Neural cell (in vitro differentiated cells): Measurements from ENCODE around the gene PARP12.
"Not testable (repeated sequence)": the region's sequence is repeated elsewhere in the genome, so short reads cannot be mapped to it uniquely, and the experiment has no call there.

Experiments used
- EP300 ChIP-seq: fragments of 450-650 bp; conservative IDR thresholded peaks from 2 replicates; pipeline ENCODE4 v1.6.1; 2014; ENCODE audit warnings: antibody characterized with exemption, mild to moderate bottlenecking, moderate library complexity; ENCODE audit not compliant: poor library complexity, severe bottlenecking
- POLR2AphosphoS5 ChIP-seq: IDR thresholded peaks from 2 replicates; pipeline ENCODE4 v1.6.1; 2012
- RAD21 ChIP-seq: fragments of 450-650 bp; conservative IDR thresholded peaks from 2 replicates; pipeline ENCODE4 v1.6.1; 2014; ENCODE audit warnings: antibody characterized with exemption, mild to moderate bottlenecking, moderate library complexity
- SMC3 ChIP-seq: fragments of 450-650 bp; conservative IDR thresholded peaks from 2 replicates; pipeline ENCODE4 v1.6.1; 2014; ENCODE audit warnings: antibody characterized with exemption, mild to moderate bottlenecking, moderate library complexity; ENCODE audit not compliant: poor library complexity
- TAF1 ChIP-seq: IDR thresholded peaks from 2 replicates; pipeline ENCODE4 v1.6.1; 2012; ENCODE audit warnings: low read depth
- TF ChIP-seq, protein P1 (sequence below): fragments of 450-650 bp; IDR thresholded peaks from 2 replicates; pipeline ENCODE4 v1.5.1; 2014; ENCODE audit warnings: antibody characterized with exemption, mild to moderate bottlenecking, moderate library complexity; ENCODE audit not compliant: poor library complexity, severe bottlenecking
- TF ChIP-seq, protein P2 (sequence below): IDR thresholded peaks from 2 replicates; pipeline ENCODE4 v1.6.1; 2012; ENCODE audit warnings: borderline replicate concordance

DNA sequence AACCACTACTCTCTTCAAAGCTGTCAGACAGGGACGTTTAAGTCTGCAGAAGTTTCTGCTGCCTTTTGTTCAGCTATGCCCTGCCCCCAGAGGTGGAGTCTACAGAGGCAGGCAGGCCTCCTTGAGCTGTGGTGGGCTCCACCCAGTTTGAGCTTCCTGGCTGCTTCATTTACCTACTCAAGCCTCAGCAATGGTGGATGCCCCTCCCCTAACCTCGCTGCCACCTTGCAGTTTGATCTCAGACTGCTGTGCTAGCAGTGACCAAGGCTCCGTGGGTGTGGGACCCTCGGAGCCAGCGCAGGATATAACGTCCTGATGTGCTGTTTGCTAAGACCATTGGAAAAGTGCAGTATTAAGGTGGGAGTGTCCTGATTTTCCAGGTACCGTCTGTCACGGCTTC is 46.0 kb upstream of the PARP12 start:
- TF ChIP-seq TAF1, SMC3, RAD21, POLR2AphosphoS5, EP300: not testable (repeated sequence)
- TF ChIP-seq, protein P1, sequence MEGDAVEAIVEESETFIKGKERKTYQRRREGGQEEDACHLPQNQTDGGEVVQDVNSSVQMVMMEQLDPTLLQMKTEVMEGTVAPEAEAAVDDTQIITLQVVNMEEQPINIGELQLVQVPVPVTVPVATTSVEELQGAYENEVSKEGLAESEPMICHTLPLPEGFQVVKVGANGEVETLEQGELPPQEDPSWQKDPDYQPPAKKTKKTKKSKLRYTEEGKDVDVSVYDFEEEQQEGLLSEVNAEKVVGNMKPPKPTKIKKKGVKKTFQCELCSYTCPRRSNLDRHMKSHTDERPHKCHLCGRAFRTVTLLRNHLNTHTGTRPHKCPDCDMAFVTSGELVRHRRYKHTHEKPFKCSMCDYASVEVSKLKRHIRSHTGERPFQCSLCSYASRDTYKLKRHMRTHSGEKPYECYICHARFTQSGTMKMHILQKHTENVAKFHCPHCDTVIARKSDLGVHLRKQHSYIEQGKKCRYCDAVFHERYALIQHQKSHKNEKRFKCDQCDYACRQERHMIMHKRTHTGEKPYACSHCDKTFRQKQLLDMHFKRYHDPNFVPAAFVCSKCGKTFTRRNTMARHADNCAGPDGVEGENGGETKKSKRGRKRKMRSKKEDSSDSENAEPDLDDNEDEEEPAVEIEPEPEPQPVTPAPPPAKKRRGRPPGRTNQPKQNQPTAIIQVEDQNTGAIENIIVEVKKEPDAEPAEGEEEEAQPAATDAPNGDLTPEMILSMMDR: not testable (repeated sequence)
- TF ChIP-seq, protein P2, sequence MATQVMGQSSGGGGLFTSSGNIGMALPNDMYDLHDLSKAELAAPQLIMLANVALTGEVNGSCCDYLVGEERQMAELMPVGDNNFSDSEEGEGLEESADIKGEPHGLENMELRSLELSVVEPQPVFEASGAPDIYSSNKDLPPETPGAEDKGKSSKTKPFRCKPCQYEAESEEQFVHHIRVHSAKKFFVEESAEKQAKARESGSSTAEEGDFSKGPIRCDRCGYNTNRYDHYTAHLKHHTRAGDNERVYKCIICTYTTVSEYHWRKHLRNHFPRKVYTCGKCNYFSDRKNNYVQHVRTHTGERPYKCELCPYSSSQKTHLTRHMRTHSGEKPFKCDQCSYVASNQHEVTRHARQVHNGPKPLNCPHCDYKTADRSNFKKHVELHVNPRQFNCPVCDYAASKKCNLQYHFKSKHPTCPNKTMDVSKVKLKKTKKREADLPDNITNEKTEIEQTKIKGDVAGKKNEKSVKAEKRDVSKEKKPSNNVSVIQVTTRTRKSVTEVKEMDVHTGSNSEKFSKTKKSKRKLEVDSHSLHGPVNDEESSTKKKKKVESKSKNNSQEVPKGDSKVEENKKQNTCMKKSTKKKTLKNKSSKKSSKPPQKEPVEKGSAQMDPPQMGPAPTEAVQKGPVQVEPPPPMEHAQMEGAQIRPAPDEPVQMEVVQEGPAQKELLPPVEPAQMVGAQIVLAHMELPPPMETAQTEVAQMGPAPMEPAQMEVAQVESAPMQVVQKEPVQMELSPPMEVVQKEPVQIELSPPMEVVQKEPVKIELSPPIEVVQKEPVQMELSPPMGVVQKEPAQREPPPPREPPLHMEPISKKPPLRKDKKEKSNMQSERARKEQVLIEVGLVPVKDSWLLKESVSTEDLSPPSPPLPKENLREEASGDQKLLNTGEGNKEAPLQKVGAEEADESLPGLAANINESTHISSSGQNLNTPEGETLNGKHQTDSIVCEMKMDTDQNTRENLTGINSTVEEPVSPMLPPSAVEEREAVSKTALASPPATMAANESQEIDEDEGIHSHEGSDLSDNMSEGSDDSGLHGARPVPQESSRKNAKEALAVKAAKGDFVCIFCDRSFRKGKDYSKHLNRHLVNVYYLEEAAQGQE: not testable (repeated sequence)
